Heart left ventricle (tissue), 16 donors: ENCODE measurements around the gene SLC10A4. TPM values are rescaled to one million over a fixed set of nuclear protein-coding genes. Genes with fewer than 3 reads are reported as not detected.
A peak's percentile ranks its signal among the peaks of the same experiment; 100 is the strongest.

Experiments
- ATAC-seq, 4 donors: fragments of 200-7000 bp; cut with Tn5 transposase; one replicate each; pipeline ENCODE4 v1.9.1; 2020 to 2022; ENCODE audit warnings: moderate library complexity in 4 of 4, mild to moderate bottlenecking in 3 of 4, moderate number of reproducible peaks in 1 of 4
- DNase-seq, 5 donors: peaks; one replicate each; pipeline ENCODE4 v3.0.0-alpha.2; 2020
- H3K27ac ChIP-seq, 12 donors: fragments of 200-600 bp; sonication (generic) in 4 of 12; one replicate each; pipeline versions ENCODE4 v1.5.0 to v1.8.0; 2016 to 2022; ENCODE audit warnings: mild to moderate bottlenecking in 2 of 12
- H3K27me3 ChIP-seq, 9 donors: fragments of 200-600 bp; sonication (generic) in 2 of 9; one replicate each; pipeline versions ENCODE4 v1.5.1 to v1.8.0; 2016 to 2022; ENCODE audit warnings: mild to moderate bottlenecking in 3 of 9
- H3K36me3 ChIP-seq, 9 donors: fragments of 200-600 bp; sonication (generic) in 2 of 9; one replicate each; pipeline versions ENCODE4 v1.5.0 to v1.8.0; 2018 to 2022; ENCODE audit warnings: mild to moderate bottlenecking in 2 of 9
- H3K4me1 ChIP-seq, 12 donors: fragments of 200-600 bp; sonication (generic) in 4 of 12; one replicate each; pipeline versions ENCODE4 v1.5.0 to v1.8.0; 2016 to 2022; ENCODE audit warnings: mild to moderate bottlenecking in 3 of 12
- H3K4me3 ChIP-seq, 12 donors: fragments of 200-600 bp; sonication (generic) in 4 of 12; one replicate each; pipeline versions ENCODE4 v1.5.0 to v1.8.0; 2017 to 2022; ENCODE audit warnings: mild to moderate bottlenecking in 9 of 12, moderate library complexity in 4 of 12
- H3K9me3 ChIP-seq, 12 donors: fragments of 200-600 bp; sonication (generic) in 4 of 12; one replicate each; pipeline versions ENCODE4 v1.5.0 to v1.8.0; 2016 to 2022; ENCODE audit warnings: mild to moderate bottlenecking in 1 of 12
- CTCF ChIP-seq, 12 donors: fragments of 200-600 bp; sonication (generic) in 4 of 12; IDR thresholded peaks; one replicate each; pipeline versions ENCODE4 v1.5.0 to v1.8.0; 2018 to 2022; ENCODE audit warnings: antibody characterized with exemption in 12 of 12, mild to moderate bottlenecking in 5 of 12
- POLR2A ChIP-seq, 2 donors: fragments of 450-650 bp; IDR thresholded peaks; one replicate each; pipeline ENCODE4 v1.6.1; 2017; ENCODE audit warnings: antibody characterized with exemption in 2 of 2, mild to moderate bottlenecking in 2 of 2, moderate library complexity in 2 of 2
- WGBS, 4 donors: extraction: QIAGEN DNeasy Blood & Tissue Kit in 2 of 4; methylation state at CpG; one replicate each; pipeline versions ENCODE4 v1.1.5 to v1.1.7; 2013 to 2018; 5-methylcytosine and 5-hydroxymethylcytosine counted together
- intact Hi-C, 10 donors: fragments of 100-400 bp; cut with DNase I; formaldehyde crosslinking; loops; one replicate each; pipeline versions ENCODE4 v1.11.1 to v1.14.2; 2022
- polyA plus RNA-seq, 2 donors: library from polyadenylated mRNA; stranded (reverse); fragments of 200-250 nt; gene quantifications; one replicate each; pipeline ENCODE4 v1.2.3, GENCODE V29; 2013
- total RNA-seq, 9 donors: library from RNA; depleted of rRNA in 2 of 9; stranded (reverse); fragments of >200 nt in 2 of 9; fragmentation: NEBNext Ultra II Directional in 3 of 9; extraction: Animal tissue kit (Norgen Biotek cat#: 25700) in 3 of 9; gene quantifications; one replicate each; pipeline versions ENCODE4 v1.1.0 to v1.2.4, GENCODE V29; 2016 to 2023
- donor health status: ischemic (EF 13 %, LVEDD 7.1; RV severe dilation, severe dysfunction).
- donor health status: healthy with polysubstance abuse.
- donor health status: DM: no; HTN: yes; CAD: no.
- donor health status: DM: no; HTN: no; CAD: no.
- donor health status: ischemic (EF 25% LVEDD 6.9; RV normal size, moderate dysfunction).
- donor health status: ischemic (EF 25% LVEDD 5.7; RV mildly dilated, moderate dysfunction).
- donor health status: healthy.
- donor health status: DM: yes; HTN: yes; CAD: no.
- donor health status: ischemic (EF 35%, LVEDD 5.7; RV mildly dilated, moderate dysfunction).
- donor health status: nonischemic (EF 11% LVEDD 7.7; RV severe dilation, severe dysfunction).
- donor health status: DM: yes; HTN: yes; CAD: no.
- donor health status: PGD.
- donor health status: ischemic (EF 29% LVEDD 5.4; RV normal size, mild dysfunction).
- donor health status: nonischemic (EF 23%, LVEDD 6.1; RV moderate dilation, normal function).

The SLC10A4 gene
- total and polyA plus RNA-seq, 11 donors = 0.15 to 0.45 (median 0.33) TPM; not detected in 4

DNA sequence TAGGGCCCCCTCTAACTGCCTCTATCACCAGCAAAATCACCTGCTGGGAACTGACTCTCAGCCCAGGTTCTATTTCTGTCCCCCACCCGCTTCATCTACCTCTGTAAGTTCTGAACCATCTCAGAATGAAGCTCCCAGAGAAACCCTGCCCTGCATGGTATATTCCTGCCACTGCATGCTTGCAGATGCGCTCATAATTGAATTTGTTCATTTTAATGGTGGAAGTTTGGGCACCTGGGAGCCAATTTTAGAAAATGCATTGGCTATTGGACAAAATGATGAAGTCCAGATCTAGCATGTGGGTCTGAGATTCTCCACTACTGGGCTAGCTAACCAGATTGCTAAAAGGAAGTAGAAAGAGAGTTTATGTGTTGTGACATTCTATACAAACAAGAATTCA lies 28.6 kb upstream of the SLC10A4 start:
- Histone ChIP-seq H3K9me3 (peaks cover 0 to 5% (median 0%) of the 10 kb centered on the region in 12 donors), H3K4me3 (no peak overlapping the region), H3K4me1 (no peaks in the 10 kb centered on the region), H3K27ac (no peak overlapping the region), H3K36me3 (no peaks in the 10 kb centered on the region), H3K27me3 (no peaks in the 10 kb centered on the region)
- DNase-seq = no peak
- 92 to 100% (median 95%) methylated on average over 2 of the region's 2 CpGs for WGBS, 4 donors
- intact Hi-C loops = loop anchor here in 1 of 10 donors (10.0 kb wide), 1 partner anchor 510 kb away; no protein-coding TSS in a partner anchor
- no peak for ATAC-seq
- TF ChIP-seq CTCF (IDR thresholded peaks at IDR 0.05) (no peak), POLR2A (IDR thresholded peaks at IDR 0.05) (no peak)

DNA sequence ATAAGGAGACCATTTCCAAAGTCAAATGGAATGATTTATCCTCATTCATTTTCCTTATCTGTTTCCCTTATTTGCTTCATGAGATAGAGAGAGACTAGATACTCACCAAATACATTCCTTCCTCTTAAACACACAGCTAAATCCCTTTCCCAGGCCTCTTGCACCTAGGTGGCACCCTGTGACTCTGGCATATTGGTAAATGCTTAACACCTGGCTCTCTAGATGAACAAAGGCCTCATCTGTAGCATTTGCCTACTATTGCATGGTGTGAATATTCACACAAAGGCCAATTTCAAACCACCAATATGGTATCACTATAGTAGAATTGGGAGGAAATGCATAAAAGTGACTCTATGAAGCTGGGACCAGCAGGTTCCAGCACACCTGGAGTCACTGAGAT lies 22.1 kb upstream of the SLC10A4 start:
- TF ChIP-seq POLR2A (IDR thresholded peaks at IDR 0.05) (no peak), CTCF (IDR thresholded peaks at IDR 0.05) (no peak)
- intact Hi-C loops = no loop called here

GRCh38 chr4:48462363-48462762 lies 20.8 kb upstream of the SLC10A4 start:
- H3K9me3 ChIP-seq = peaks cover 0 to 7% (median 0%) of the 10 kb centered on the region in 12 donors
- H3K4me3 ChIP-seq = no peak overlapping the region
- ATAC-seq (no peak), DNase-seq (no peak)
- H3K36me3 ChIP-seq = no peaks in the 10 kb centered on the region
- no peaks in the 10 kb centered on the region for H3K4me1 ChIP-seq
- no peaks in the 10 kb centered on the region for H3K27me3 ChIP-seq
- intact Hi-C loops = no loop called here
- no peak overlapping the region for H3K27ac ChIP-seq
- TF ChIP-seq CTCF (IDR thresholded peaks at IDR 0.05) = no peak
- TF ChIP-seq POLR2A (IDR thresholded peaks at IDR 0.05) = no peak
- WGBS, 4 donors = 50 to 68% (median 58%) methylated on average over 5 of the region's 5 CpGs

More for the DNA sequence above, 22.1 kb upstream of the SLC10A4 start:
- DNase-seq (no peak), ATAC-seq (no peak)
- Histone ChIP-seq H3K9me3 (peaks cover 0 to 12% (median 0%) of the 10 kb centered on the region in 12 donors), H3K27ac (no peak overlapping the region), H3K4me3 (no peak overlapping the region), H3K27me3 (no peaks in the 10 kb centered on the region), H3K36me3 (no peaks in the 10 kb centered on the region), H3K4me1 (no peaks in the 10 kb centered on the region)

GRCh38 chr4:48467442-48467841 lies 15.7 kb upstream of the SLC10A4 start:
- intact Hi-C loops = no loop called here
- TF ChIP-seq POLR2A (IDR thresholded peaks at IDR 0.05) (no peak), CTCF (IDR thresholded peaks at IDR 0.05) (no peak)
- DNase-seq = peak in 1 of 5 donors; percentile 26
- Histone ChIP-seq H3K36me3 (no peaks in the 10 kb centered on the region), H3K9me3 (peaks cover 0 to 7% (median 0%) of the 10 kb centered on the region in 12 donors), H3K27me3 (no peaks in the 10 kb centered on the region), H3K4me3 (no peak overlapping the region), H3K4me1 (no peaks in the 10 kb centered on the region), H3K27ac (no peak overlapping the region)
- WGBS, 4 donors = 51 to 64% (median 56%) methylated on average over 2 of the region's 2 CpGs
- no peak for ATAC-seq
